HG03280 (cell line): Measurements from ENCODE around the gene EI24.
A peak's percentile ranks its signal among the peaks of the same experiment; 100 is the strongest.
"Not testable (repeated sequence)": the region's sequence is repeated elsewhere in the genome, so short reads cannot be mapped to it uniquely, and the experiment has no call there.

Experiments
- ATAC-seq: cut with Tn5 transposase; IDR thresholded peaks from one replicate; pipeline ENCODE4 v1.9.1; 2021; ENCODE audit warnings: mild to moderate bottlenecking, moderate library complexity; ENCODE audit not compliant: unreplicated experiment

The EI24 gene

GRCh38 chr11:125568970-125569914, at the start of gene EI24:
EI24 (plus strand) TSS chr11:125569477; CDS start chr11:125572528, 3,051 bp downstream.
- peak; percentile 96 for ATAC-seq

- ATAC-seq: no peak
Measured at GRCh38 chr11:125519860-125520834, 49.1 kb upstream of the EI24 start.

- ATAC-seq: no peak
Measured at GRCh38 chr11:125525303-125525702, 44.0 kb upstream of the EI24 start.

- ATAC-seq: no peak
Measured at GRCh38 chr11:125532668-125533067, 36.6 kb upstream of the EI24 start.

- no peak for ATAC-seq
Measured at GRCh38 chr11:125535585-125535984, 33.7 kb upstream of the EI24 start.

- not testable (repeated sequence) for ATAC-seq
Measured at GRCh38 chr11:125536834-125537233, 32.4 kb upstream of the EI24 start.

GRCh38 chr11:125542709-125543108, 26.6 kb upstream of the EI24 start:
- ATAC-seq: no peak

- ATAC-seq: no peak
Measured at GRCh38 chr11:125550780-125551179, 18.5 kb upstream of the EI24 start.

GRCh38 chr11:125551835-125552342, 17.4 kb upstream of the EI24 start:
- ATAC-seq: no peak

GRCh38 chr11:125552927-125553326, 16.4 kb upstream of the EI24 start:
- ATAC-seq: no peak

GRCh38 chr11:125553357-125553756, 15.9 kb upstream of the EI24 start:
- no peak for ATAC-seq

GRCh38 chr11:125554038-125554437, 15.2 kb upstream of the EI24 start:
- no peak for ATAC-seq

GRCh38 chr11:125559888-125560287, 9.4 kb upstream of the EI24 start:
- no peak for ATAC-seq

- no peak for ATAC-seq
Measured at GRCh38 chr11:125561924-125562323, 7.4 kb upstream of the EI24 start.

- ATAC-seq: no peak
Measured at GRCh38 chr11:125562430-125562829, 6.8 kb upstream of the EI24 start.

GRCh38 chr11:125564357-125564756, 4.9 kb upstream of the EI24 start:
- ATAC-seq: no peak

- no peak for ATAC-seq
Measured at GRCh38 chr11:125566235-125566634, 3.0 kb upstream of the EI24 start.

- ATAC-seq: peak; percentile 31
Measured at GRCh38 chr11:125569915-125570621, 791 bp downstream of the EI24 start.

GRCh38 chr11:125570952-125571351, 1.7 kb downstream of the EI24 start:
- ATAC-seq: no peak

- no peak for ATAC-seq
Measured at GRCh38 chr11:125572916-125573315, 3.6 kb downstream of the EI24 start.

- ATAC-seq: not testable (repeated sequence)
Measured at GRCh38 chr11:125577181-125577580, 7.9 kb downstream of the EI24 start.
